LoVo (cell line): ENCODE data around the gene ADAMTS4.
A peak's percentile ranks its signal among the peaks of the same experiment; 100 is the strongest.

Source experiments
- DNase-seq: peaks from one replicate; pipeline ENCODE4 v3.0.0-alpha.2; 2016; ENCODE audit warnings: low spot score

ADAMTS4 gene

DNA sequence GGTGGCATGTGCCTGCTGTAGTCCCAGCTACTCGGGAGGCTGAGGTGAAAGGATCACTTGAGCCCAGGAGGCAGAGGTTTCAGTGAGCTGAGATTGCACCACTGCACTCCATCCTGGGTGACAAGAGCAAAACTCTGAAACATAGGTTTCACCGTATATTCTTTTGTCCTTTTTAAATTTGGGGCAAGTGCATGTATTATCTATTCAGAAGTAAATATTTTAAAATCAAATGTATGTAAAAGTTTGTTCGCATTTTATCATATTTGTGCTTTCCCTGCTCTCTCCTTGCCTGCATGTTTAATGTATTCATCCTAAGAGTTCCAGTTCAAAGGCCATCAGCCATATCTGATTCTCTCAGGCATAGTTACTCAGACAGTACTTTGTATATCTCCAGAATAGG, 53.0 kb downstream of the ADAMTS4 start:
- no peak for DNase-seq

GRCh38 chr1:161140755-161141400, 58.0 kb downstream of the ADAMTS4 start:
- DNase-seq, result no peak

- peak; percentile 37 for DNase-seq
Measured at GRCh38 chr1:161139766-161140165, 59.1 kb downstream of the ADAMTS4 start.

DNA sequence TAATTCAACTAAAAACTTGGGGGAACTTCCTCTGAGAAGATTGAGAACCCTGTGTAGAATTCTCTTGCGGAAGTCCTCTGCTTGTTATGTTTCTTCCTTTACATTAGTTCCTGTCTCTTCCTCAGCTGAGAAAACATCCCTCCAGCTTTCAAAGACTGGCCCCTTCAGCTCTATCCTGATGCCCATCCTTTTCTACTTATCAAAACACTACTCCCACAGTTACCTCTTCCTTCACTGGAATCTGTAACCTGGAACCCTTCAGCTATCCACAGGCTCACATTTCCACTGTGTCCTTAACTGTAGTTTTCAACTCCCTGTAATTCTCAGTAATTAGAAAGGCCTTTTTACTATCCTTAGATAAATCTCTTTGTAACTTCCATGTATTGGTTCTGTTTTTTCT, 60.4 kb downstream of the ADAMTS4 start:
- no peak for DNase-seq

- no peak for DNase-seq
Measured at GRCh38 chr1:161137881-161138280, 61.0 kb downstream of the ADAMTS4 start.
